HEK293T (cell line): ENCODE results near the gene ST3GAL4.

Source experiments
- CTCF ChIA-PET: fragments of 350-600 bp; formaldehyde crosslinking; extraction: SDS; loops from one replicate; lab custom pipeline; 2021; ENCODE audit warnings: antibody characterized with exemption, inconsistent platforms; lab: Yijun Ruan, JAX
- POLR2A ChIA-PET: fragments of 350-600 bp; formaldehyde crosslinking; extraction: SDS; loops from one replicate; lab custom pipeline; 2020; ENCODE audit warnings: antibody characterized with exemption, inconsistent platforms; lab: Yijun Ruan, JAX
- DNase-seq: peaks from one replicate; pipeline ENCODE4 v3.0.0; 2012; ENCODE audit warnings: mixed read lengths; ENCODE audit errors: extremely low spot score
- ARNT ChIP-seq: fragments of 450-650 bp; IDR thresholded peaks from 2 replicates; pipeline ENCODE4 v1.6.1; 2017; ENCODE audit warnings: mild to moderate bottlenecking
- BHLHE40 ChIP-seq: fragments of 450-650 bp; IDR thresholded peaks from 2 replicates; pipeline ENCODE4 v1.6.1; 2016; ENCODE audit warnings: mild to moderate bottlenecking, moderate library complexity, borderline replicate concordance
- CTBP1 ChIP-seq: fragments of 450-650 bp; IDR thresholded peaks from 2 replicates; pipeline ENCODE4 v1.6.1; 2016; ENCODE audit warnings: borderline replicate concordance
- ELF4 ChIP-seq: fragments of 450-650 bp; IDR thresholded peaks from 2 replicates; pipeline ENCODE4 v1.6.1; 2017; ENCODE audit warnings: antibody characterized with exemption
- FOXA1 ChIP-seq: fragments of 450-650 bp; IDR thresholded peaks from 2 replicates; pipeline ENCODE4 v1.6.1; 2016; ENCODE audit warnings: mild to moderate bottlenecking
- FOXK2 ChIP-seq: fragments of 450-650 bp; IDR thresholded peaks from 2 replicates; pipeline ENCODE4 v1.6.1; 2016; ENCODE audit warnings: mild to moderate bottlenecking
- FOXM1 ChIP-seq: fragments of 450-650 bp; IDR thresholded peaks from 2 replicates; pipeline ENCODE4 v1.6.1; 2017; ENCODE audit warnings: mild to moderate bottlenecking, borderline replicate concordance
- HDGF ChIP-seq: fragments of 450-650 bp; IDR thresholded peaks from 2 replicates; pipeline ENCODE4 v1.6.1; 2017; ENCODE audit warnings: antibody characterized with exemption, borderline replicate concordance
- L3MBTL2 ChIP-seq: fragments of 450-650 bp; conservative IDR thresholded peaks from 2 replicates; pipeline ENCODE4 v1.6.1; 2016; ENCODE audit warnings: mild to moderate bottlenecking
- LEF1 ChIP-seq: fragments of 450-650 bp; IDR thresholded peaks from 2 replicates; pipeline ENCODE4 v1.6.1; 2017; ENCODE audit warnings: mild to moderate bottlenecking, borderline replicate concordance
- NFRKB ChIP-seq: fragments of 450-650 bp; IDR thresholded peaks from 2 replicates; pipeline ENCODE4 v1.6.1; 2016; ENCODE audit warnings: mild to moderate bottlenecking, moderate library complexity
- SP1 ChIP-seq: fragments of 450-650 bp; IDR thresholded peaks from 2 replicates; pipeline ENCODE4 v1.6.1; 2017
- SUZ12 ChIP-seq: fragments of 450-650 bp; IDR thresholded peaks from 2 replicates; pipeline ENCODE4 v1.6.1; 2016; ENCODE audit warnings: mild to moderate bottlenecking
- TARDBP ChIP-seq: fragments of 450-650 bp; IDR thresholded peaks from 2 replicates; pipeline ENCODE4 v1.6.1; 2016
- ZNF384 ChIP-seq: fragments of 450-650 bp; IDR thresholded peaks from 2 replicates; pipeline ENCODE4 v1.6.1; 2016
- TF ChIP-seq, protein P1 (sequence below): fragments of 450-650 bp; IDR thresholded peaks from 2 replicates; pipeline ENCODE4 v1.6.1; 2016

The ST3GAL4 gene

DNA sequence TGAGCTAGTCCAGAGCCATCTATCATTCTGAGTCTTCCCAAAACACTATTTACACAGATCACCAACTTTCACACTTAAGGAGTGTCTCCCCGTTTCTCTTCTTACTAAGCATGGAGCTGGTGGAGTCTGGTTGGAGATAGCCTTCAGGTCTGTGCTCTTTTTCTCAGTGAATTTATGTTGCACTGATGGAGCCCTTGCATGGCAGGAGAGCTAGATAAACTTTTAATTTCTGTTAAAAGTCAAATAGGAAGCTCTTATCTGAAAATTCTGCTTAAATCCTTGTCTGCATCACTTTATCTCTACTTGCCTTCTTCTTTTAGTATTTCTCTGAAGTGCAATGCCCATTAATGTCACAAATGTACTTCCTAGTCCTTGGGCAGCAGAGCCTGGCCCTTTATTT lies 63.4 kb downstream of the ST3GAL4 start:
- POLR2A ChIA-PET, result interaction anchor here (1.0 kb wide), 1 partner anchor 13 kb away, joined by 3 read pairs; no protein-coding TSS in a partner anchor
- CTCF ChIA-PET, result interaction anchor here (1.1 kb wide), 1 partner anchor 62 kb away, joined by 4 read pairs; no protein-coding TSS in a partner anchor
- DNase-seq, result no peak
- no peak for TF ChIP-seq L3MBTL2
- TF ChIP-seq ARNT, result no peak
- TF ChIP-seq FOXA1, result no peak
- TF ChIP-seq TARDBP, result no peak

DNA sequence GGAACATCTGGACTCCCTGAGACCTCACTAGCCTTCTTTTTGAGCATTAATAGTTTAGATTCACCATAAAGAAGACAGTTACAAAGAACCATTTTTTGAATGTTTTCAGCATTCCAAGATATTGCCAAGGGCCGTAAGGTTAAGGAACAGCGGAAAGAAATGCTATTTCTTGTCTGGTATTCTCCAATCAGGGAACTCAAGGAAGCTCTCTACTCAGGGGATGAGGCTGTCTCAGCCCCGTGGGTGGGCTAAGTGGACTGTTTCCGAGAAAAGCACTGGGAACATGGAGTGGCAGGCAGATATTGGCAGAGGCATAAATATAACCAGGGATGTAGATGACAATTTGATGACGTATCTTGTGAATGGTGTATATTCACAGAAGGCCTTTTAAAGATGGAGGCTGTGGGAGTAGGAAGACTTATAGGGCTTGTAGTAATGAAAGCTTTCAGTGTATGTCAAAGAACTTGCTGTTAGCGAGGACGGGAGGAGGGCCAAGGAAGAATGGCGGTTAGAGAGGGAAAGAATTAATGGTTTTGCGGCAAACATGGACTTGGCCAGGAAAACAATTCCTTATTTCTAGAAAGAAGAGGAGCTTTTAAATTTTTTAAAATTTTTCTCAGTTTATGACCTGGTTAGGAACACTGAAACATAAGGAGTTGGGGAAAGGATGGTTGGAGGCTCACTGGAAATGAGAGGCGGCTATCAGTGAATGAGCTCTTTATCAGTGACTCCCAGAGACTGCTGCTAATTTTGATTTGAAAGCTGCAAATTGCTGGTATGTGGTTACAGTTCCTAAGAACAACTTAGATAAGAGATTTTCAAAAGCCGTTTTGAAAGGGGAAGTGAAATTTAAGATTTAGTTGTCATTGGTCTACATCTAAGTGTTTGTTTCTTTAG lies 64.6 kb downstream of the ST3GAL4 start:
- POLR2A ChIA-PET, result no interaction called here
- no peak for DNase-seq
- CTCF ChIA-PET, result no interaction called here
- TF ChIP-seq FOXA1, result no peak
- no peak for TF ChIP-seq SP1
- TF ChIP-seq ELF4, result no peak
- TF ChIP-seq TARDBP, result no peak
- no peak for TF ChIP-seq BHLHE40

GRCh38 chr11:126420698-126421256 lies 65.3 kb downstream of the ST3GAL4 start:
- DNase-seq, result no peak
- ChIA-PET CTCF (no interaction called here), POLR2A (no interaction called here)
- TF ChIP-seq FOXK2 (no peak), FOXM1 (no peak), HDGF (no peak), ZNF384 (no peak), TARDBP (no peak), ARNT (no peak), LEF1 (no peak), NFRKB (no peak), BHLHE40 (no peak), ELF4 (no peak), CTBP1 (no peak), SP1 (no peak), SUZ12 (no peak), L3MBTL2 (no peak), FOXA1 (no peak)
- TF ChIP-seq, protein P1, sequence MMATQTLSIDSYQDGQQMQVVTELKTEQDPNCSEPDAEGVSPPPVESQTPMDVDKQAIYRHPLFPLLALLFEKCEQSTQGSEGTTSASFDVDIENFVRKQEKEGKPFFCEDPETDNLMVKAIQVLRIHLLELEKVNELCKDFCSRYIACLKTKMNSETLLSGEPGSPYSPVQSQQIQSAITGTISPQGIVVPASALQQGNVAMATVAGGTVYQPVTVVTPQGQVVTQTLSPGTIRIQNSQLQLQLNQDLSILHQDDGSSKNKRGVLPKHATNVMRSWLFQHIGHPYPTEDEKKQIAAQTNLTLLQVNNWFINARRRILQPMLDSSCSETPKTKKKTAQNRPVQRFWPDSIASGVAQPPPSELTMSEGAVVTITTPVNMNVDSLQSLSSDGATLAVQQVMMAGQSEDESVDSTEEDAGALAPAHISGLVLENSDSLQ, result no peak

GRCh38 chr11:126421271-126421671 lies 65.8 kb downstream of the ST3GAL4 start:
- ChIA-PET POLR2A (no interaction called here), CTCF (no interaction called here)
- TF ChIP-seq ARNT (no peak), HDGF (no peak), FOXA1 (no peak), ELF4 (no peak), SP1 (no peak), SUZ12 (no peak), FOXK2 (no peak), TARDBP (no peak)
- TF ChIP-seq, protein P1, result no peak
- DNase-seq, result no peak

DNA sequence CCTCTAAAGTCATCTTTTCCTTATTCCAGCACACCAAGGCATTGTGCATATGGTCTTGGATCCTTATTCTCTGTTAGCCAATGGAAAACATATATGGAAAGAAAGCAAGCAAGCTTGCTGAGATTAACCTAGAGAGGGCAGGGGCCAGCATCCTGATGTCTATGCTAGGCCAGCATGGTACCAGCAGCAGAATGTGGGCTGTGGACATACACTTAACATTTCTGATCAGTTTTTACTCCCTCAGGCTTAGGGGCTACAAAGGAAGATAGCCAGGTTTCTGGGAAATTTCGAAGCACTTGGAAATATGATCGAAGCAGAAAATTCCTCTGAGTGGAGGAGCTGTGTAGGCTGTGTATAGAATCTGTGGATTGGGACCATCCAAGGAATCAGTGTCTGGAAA lies 67.0 kb downstream of the ST3GAL4 start:
- ChIA-PET POLR2A (no interaction called here), CTCF (no interaction called here)
- no peak for DNase-seq
- TF ChIP-seq SUZ12, result no peak
- no peak for TF ChIP-seq LEF1
- TF ChIP-seq ELF4, result no peak
- TF ChIP-seq BHLHE40, result no peak
- TF ChIP-seq SP1, result no peak

- no peak for DNase-seq
- ChIA-PET POLR2A (no interaction called here), CTCF (no interaction called here)
- no peak for TF ChIP-seq L3MBTL2
- TF ChIP-seq NFRKB, result no peak
- no peak for TF ChIP-seq FOXA1
- no peak for TF ChIP-seq ELF4
- TF ChIP-seq FOXK2, result no peak
- TF ChIP-seq ZNF384, result no peak
- no peak for TF ChIP-seq SP1
- TF ChIP-seq LEF1, result no peak
- no peak for TF ChIP-seq HDGF
- TF ChIP-seq CTBP1, result no peak
- TF ChIP-seq FOXM1, result no peak
Observed at GRCh38 chr11:126423154-126423553, 67.7 kb downstream of the ST3GAL4 start.

DNA sequence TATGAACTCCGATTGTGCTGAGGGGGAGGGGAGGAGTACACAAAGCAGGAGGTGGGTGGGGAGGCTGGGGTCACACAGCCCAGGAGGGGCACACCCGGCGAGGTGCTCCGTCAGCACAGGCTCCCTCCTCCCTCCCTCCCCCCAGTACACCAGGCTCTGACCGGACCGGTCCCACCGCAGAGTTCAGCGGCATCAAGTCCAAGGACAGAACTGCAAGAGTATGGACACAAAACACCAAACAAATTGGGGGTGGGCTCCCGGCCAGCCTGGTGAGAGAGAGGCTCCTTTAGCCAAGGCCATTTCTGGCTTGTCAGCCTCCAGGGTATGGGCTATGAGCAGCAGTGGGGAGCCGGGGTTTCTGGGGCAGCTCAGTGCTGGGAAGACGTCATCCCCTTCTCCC lies 68.3 kb downstream of the ST3GAL4 start:
- CTCF ChIA-PET, result no interaction called here
- POLR2A ChIA-PET, result no interaction called here
- DNase-seq, result no peak
- no peak for TF ChIP-seq LEF1
- TF ChIP-seq SUZ12, result no peak
- TF ChIP-seq TARDBP, result no peak
- TF ChIP-seq L3MBTL2, result no peak
- TF ChIP-seq ARNT, result no peak
- no peak for TF ChIP-seq NFRKB
- TF ChIP-seq HDGF, result no peak
- TF ChIP-seq BHLHE40, result no peak
- TF ChIP-seq, protein P1, result no peak
- no peak for TF ChIP-seq FOXM1
- TF ChIP-seq CTBP1, result no peak
- no peak for TF ChIP-seq ZNF384
- TF ChIP-seq FOXK2, result no peak
- no peak for TF ChIP-seq ELF4
- TF ChIP-seq SP1, result no peak
- no peak for TF ChIP-seq FOXA1
